Astrocyte (in vitro differentiated cells and primary cell): ENCODE results near the gene RTP1.

ENCODE experiments used
- CTCF ChIP-seq: IDR thresholded peaks from 2 replicates; pipeline ENCODE4 v1.5.1; 2011; ENCODE audit warnings: low read depth, mild to moderate bottlenecking, inconsistent platforms, low read length, moderate library complexity; ENCODE audit not compliant: insufficient read depth
- EZH2 ChIP-seq: IDR thresholded peaks from 2 replicates; pipeline ENCODE4 v1.6.1; 2012; ENCODE audit warnings: mild to moderate bottlenecking, low read length, inconsistent platforms; ENCODE audit not compliant: insufficient read depth

DNA sequence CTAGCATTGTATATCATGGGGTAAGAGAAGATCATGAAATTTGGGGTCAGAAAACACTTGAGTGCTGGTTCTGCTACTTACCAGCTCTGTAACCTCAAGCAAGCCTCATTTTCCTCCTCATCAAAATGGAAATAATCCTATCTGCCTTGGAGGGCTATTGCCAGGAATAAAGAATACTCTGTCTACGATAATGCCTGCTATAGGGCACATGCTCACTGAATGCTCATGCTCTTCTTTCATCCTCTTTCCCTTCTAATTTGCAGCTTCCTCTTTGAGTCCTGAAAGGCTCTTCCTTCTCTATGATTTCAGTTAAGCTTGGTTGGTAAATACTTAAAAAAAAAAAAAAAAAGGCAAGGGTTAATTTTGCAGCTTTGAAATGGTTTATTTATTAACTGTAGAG, 12.8 kb downstream of the RTP1 start:
- TF ChIP-seq CTCF: no peak
- no peak for TF ChIP-seq EZH2
